ENCODE data around the gene ARHGAP6.

Gene ARHGAP6

DNA sequence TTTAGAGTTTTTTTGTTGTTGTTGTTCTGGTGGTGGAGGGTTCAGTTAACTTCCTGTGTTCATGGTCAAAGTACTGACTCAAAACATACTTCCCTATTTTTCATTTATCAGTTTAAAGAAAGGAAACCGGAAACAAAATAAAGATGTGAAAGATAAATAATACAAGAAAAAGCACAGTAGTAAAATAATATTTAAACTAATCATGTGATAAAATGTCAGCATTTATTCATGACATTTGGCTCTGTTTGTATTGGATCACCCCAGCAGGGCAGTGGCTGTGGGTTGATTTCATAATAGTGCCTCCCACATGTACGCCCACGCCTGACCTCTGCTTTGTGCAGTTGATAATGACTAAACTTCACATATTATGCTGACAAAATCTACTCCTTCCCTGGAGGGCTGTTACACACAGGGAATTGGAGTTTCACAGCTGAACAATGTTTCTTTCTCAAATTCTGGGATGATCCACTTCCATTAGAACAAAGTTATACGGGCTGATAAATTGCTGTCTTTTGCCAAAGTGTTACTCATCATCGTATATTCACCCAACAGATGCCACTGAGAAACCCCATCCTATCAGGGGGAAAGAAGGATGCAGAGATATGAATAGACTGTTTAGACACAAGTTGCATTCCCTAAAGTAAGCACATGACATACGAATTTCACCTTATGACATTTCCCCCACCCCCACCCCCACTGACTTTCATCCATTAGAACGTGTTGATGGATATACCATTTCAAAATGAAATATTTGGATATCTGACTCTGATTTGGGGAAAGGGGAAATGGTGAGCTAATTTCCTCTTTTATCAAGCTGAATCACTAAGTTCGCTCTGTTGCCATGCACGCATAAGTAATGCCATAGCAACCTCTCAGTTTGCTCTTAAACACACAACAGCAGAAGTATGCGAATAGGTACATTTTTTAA is 324.2 kb downstream of the ARHGAP6 start:
- Histone ChIP-seq H3K27me3 (ENCODE audit: low read depth, low read length) (no peaks in the 10 kb centered on the region), H3K27ac (ENCODE audit: low read length) (peak overlapping the region; percentile 83), H3K9me3 (ENCODE audit: control insufficient read depth in 1 of 2, low read length in 2 of 2) (no peaks in the 10 kb centered on the region)

DNA sequence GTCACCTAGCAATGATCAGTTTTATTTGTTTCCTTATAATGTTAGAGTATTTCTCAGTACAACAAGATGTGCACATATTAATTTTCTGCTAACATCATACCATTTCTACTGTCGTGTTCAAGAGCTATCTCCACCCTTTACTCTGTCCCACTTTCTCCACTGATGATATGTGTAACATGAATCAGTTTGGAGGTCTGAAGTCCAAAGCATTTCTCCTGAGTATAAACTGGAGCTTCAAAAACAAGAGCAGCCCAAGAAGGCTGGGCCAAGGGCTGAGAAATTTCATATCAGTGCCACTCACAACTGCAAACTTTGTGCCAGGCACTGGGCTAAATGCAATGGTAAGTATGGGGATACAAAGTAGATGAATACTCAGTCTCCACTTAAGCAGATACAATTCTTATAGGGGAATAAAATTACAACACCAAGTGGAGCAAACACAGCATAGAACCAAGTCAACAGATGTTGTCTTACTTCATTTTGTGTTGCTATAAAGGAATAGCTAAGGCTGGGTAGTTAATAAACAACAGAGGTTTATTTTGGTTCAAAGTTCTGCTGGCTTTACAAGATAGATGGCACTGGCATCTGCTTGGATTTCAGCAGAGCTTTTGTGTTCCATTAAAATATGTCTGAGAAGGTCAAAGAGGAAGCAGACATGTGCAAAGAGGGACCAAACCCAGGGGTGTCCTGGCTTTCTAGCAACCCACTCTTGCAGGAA is 328.3 kb downstream of the ARHGAP6 start:
- no peaks in the 10 kb centered on the region for H3K4me1 ChIP-seq (ENCODE audit: control insufficient read depth in 1 of 2, insufficient read depth in 2 of 2, low read length in 2 of 2)
- H3K4me3 ChIP-seq (ENCODE audit: low read depth in 1 of 2, low read length in 2 of 2), result no peak overlapping the region
- no peaks in the 10 kb centered on the region for H3K36me3 ChIP-seq (ENCODE audit: control insufficient read depth in 1 of 2, insufficient read depth in 2 of 2, low read length in 2 of 2)
- H3K9me3 ChIP-seq (ENCODE audit: control insufficient read depth in 1 of 2, low read length in 2 of 2), result no peaks in the 10 kb centered on the region
- no peaks in the 10 kb centered on the region for H3K27me3 ChIP-seq (ENCODE audit: low read depth, low read length)
- H3K27ac ChIP-seq (ENCODE audit: low read length), result no peak overlapping the region

More for the DNA sequence above, 324.2 kb downstream of the ARHGAP6 start:
- H3K36me3 ChIP-seq (ENCODE audit: control insufficient read depth in 1 of 2, insufficient read depth in 2 of 2, low read length in 2 of 2), result no peaks in the 10 kb centered on the region
- H3K4me3 ChIP-seq (ENCODE audit: low read depth in 1 of 2, low read length in 2 of 2), result no peak overlapping the region
- no peaks in the 10 kb centered on the region for H3K4me1 ChIP-seq (ENCODE audit: control insufficient read depth in 1 of 2, insufficient read depth in 2 of 2, low read length in 2 of 2)

DNA sequence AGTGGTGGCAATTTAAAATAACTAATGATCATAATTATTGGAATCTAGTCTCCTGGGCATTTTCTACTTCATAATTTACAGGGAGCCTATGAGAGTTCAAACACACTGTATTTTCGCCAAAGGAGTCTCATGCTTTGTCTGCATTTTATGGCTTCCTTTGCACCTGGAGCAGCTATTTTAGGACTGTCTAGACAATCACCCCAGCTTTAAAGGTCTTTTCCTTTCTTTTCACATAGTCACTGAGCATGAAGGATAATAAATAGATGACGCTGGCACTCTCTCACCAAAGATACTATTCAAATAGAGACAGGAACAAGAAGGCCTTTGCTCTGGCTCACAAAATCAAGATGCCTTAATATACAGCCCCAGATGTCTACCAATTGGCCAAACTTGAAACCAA is 329.5 kb downstream of the ARHGAP6 start:
- H3K9me3 ChIP-seq (ENCODE audit: control insufficient read depth in 1 of 2, low read length in 2 of 2), result no peaks in the 10 kb centered on the region
- no peaks in the 10 kb centered on the region for H3K4me1 ChIP-seq (ENCODE audit: control insufficient read depth in 1 of 2, insufficient read depth in 2 of 2, low read length in 2 of 2)
- no peaks in the 10 kb centered on the region for H3K27me3 ChIP-seq (ENCODE audit: low read depth, low read length)
- H3K36me3 ChIP-seq (ENCODE audit: control insufficient read depth in 1 of 2, insufficient read depth in 2 of 2, low read length in 2 of 2), result no peaks in the 10 kb centered on the region
- H3K27ac ChIP-seq (ENCODE audit: low read length), result no peak overlapping the region
- no peak overlapping the region for H3K4me3 ChIP-seq (ENCODE audit: low read depth in 1 of 2, low read length in 2 of 2)

DNA sequence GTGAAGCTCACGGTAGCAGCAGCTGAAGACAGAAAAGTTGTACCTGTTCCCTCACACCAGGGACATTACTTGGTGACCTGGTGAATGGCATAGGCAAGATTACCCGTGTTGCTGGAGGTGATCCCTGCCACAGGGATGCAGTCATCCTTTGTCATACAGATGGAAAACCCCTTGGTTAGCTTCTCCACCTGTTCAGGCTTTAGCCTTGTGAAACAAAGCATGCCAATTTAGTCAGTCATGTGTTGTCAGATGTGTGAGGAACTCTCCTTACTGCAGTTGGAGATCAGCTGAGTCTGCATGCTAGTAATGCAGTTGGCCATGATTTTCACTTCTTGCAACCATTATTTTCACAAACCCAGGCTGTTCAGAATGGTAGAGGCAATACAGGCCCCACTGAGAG is 331.6 kb downstream of the ARHGAP6 start:
- Histone ChIP-seq H3K4me1 (ENCODE audit: control insufficient read depth in 1 of 2, insufficient read depth in 2 of 2, low read length in 2 of 2) (no peaks in the 10 kb centered on the region), H3K9me3 (ENCODE audit: control insufficient read depth in 1 of 2, low read length in 2 of 2) (no peaks in the 10 kb centered on the region)

DNA sequence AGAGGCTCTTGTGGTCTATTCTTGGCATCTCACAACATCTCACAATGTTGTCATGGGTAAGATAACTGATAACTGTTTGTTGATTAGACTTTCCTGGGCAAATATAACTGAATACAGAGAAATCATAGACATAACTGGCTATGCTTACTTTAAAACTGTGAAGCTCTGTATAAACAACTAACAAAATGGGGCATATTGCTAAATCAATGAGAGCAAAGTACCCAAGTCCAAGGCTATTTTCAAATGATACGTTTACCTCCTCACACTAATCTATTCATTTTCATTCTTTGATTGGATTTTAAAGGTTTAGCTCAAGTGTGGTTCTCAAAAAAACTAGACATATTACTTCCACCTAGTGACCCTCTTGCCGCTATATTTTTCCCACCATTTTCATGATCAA is 333.9 kb downstream of the ARHGAP6 start:
- H3K9me3 ChIP-seq (ENCODE audit: control insufficient read depth in 1 of 2, low read length in 2 of 2), result no peaks in the 10 kb centered on the region
- no peaks in the 10 kb centered on the region for H3K4me1 ChIP-seq (ENCODE audit: control insufficient read depth in 1 of 2, insufficient read depth in 2 of 2, low read length in 2 of 2)
- no peaks in the 10 kb centered on the region for H3K36me3 ChIP-seq (ENCODE audit: control insufficient read depth in 1 of 2, insufficient read depth in 2 of 2, low read length in 2 of 2)
- no peaks in the 10 kb centered on the region for H3K27me3 ChIP-seq (ENCODE audit: low read depth, low read length)
- H3K4me3 ChIP-seq (ENCODE audit: low read depth in 1 of 2, low read length in 2 of 2), result no peak overlapping the region
- no peak overlapping the region for H3K27ac ChIP-seq (ENCODE audit: low read length)

More for the DNA sequence above, 331.6 kb downstream of the ARHGAP6 start:
- H3K27me3 ChIP-seq (ENCODE audit: low read depth, low read length), result no peaks in the 10 kb centered on the region
- H3K36me3 ChIP-seq (ENCODE audit: control insufficient read depth in 1 of 2, insufficient read depth in 2 of 2, low read length in 2 of 2), result no peaks in the 10 kb centered on the region
- no peak overlapping the region for H3K4me3 ChIP-seq (ENCODE audit: low read depth in 1 of 2, low read length in 2 of 2)
- no peak overlapping the region for H3K27ac ChIP-seq (ENCODE audit: low read length)

DNA sequence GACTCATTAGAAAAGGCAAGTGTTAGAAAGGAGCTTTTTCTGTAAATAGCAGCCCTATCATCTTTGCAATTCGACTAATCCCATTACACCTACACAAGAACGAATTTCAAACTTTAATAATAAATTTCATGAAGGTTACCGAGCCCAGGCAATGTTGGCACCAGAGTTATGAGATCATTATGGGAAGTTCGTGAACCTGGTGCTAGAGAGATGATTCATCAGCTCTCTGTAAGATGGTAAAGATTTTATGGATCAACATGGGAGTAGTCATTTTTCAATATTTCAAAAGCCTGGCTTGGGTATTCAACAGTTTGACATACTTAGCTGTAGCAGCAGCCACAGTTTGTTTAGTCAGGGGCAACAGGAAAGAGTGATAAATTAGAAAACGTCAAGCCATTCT is 336.7 kb downstream of the ARHGAP6 start:
- Histone ChIP-seq H3K27me3 (ENCODE audit: low read depth, low read length) (no peaks in the 10 kb centered on the region), H3K4me1 (ENCODE audit: control insufficient read depth in 1 of 2, insufficient read depth in 2 of 2, low read length in 2 of 2) (no peaks in the 10 kb centered on the region), H3K36me3 (ENCODE audit: control insufficient read depth in 1 of 2, insufficient read depth in 2 of 2, low read length in 2 of 2) (no peaks in the 10 kb centered on the region), H3K27ac (ENCODE audit: low read length) (no peak overlapping the region), H3K9me3 (ENCODE audit: control insufficient read depth in 1 of 2, low read length in 2 of 2) (peaks cover 0 to 4% of the 10 kb centered on the region in 2 donors), H3K4me3 (ENCODE audit: low read depth in 1 of 2, low read length in 2 of 2) (no peak overlapping the region)

DNA sequence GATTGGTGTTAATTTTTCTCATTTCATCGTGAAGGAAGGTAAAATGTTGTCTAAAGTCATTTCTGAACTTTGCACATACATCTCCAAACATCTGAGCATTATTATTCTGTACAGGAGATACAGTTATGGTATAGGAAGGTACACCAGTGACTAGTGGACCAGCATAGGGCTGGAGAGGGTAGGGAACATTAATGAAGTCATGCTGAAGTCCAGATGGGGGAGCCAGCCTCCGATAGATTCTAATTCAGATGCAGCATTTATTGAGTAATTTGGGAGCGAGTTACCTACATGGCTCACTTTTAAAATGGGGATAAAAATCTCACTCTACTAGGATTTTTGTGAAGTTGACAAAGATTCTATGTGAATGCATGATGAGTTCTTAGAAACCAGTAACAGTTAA is 337.6 kb downstream of the ARHGAP6 start:
- H3K4me1 ChIP-seq (ENCODE audit: control insufficient read depth in 1 of 2, insufficient read depth in 2 of 2, low read length in 2 of 2), result no peaks in the 10 kb centered on the region
- no peak overlapping the region for H3K4me3 ChIP-seq (ENCODE audit: low read depth in 1 of 2, low read length in 2 of 2)
- no peak overlapping the region for H3K27ac ChIP-seq (ENCODE audit: low read length)
- H3K9me3 ChIP-seq (ENCODE audit: control insufficient read depth in 1 of 2, low read length in 2 of 2), result peaks cover 0 to 5% of the 10 kb centered on the region in 2 donors
- H3K27me3 ChIP-seq (ENCODE audit: low read depth, low read length), result no peaks in the 10 kb centered on the region
- no peaks in the 10 kb centered on the region for H3K36me3 ChIP-seq (ENCODE audit: control insufficient read depth in 1 of 2, insufficient read depth in 2 of 2, low read length in 2 of 2)

DNA sequence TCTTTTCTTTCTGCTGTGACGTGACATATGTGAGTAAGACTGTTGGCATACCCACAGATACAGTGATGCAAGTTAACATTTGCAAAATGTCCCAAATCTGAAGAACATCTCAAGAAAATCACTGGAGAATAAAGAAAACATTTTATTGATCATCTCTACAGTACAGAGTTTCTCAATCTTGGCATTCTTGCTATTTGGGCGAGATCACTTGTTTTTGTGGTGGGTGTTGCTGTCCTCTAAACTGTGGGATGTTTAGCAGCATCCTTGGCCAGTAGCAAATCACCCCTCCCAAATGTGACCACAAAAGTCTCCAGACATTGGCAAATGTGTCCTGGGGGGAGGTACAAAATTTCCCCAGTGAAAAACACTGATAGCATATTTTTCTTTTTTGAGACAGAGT is 343.7 kb downstream of the ARHGAP6 start:
- Histone ChIP-seq H3K9me3 (ENCODE audit: control insufficient read depth in 1 of 2, low read length in 2 of 2) (peaks cover 0 to 5% of the 10 kb centered on the region in 2 donors), H3K27ac (ENCODE audit: low read length) (no peak overlapping the region), H3K4me3 (ENCODE audit: low read depth in 1 of 2, low read length in 2 of 2) (no peak overlapping the region), H3K4me1 (ENCODE audit: control insufficient read depth in 1 of 2, insufficient read depth in 2 of 2, low read length in 2 of 2) (peaks cover 0 to 3% of the 10 kb centered on the region in 2 donors), H3K36me3 (ENCODE audit: control insufficient read depth in 1 of 2, insufficient read depth in 2 of 2, low read length in 2 of 2) (no peaks in the 10 kb centered on the region), H3K27me3 (ENCODE audit: low read depth, low read length) (no peaks in the 10 kb centered on the region)

DNA sequence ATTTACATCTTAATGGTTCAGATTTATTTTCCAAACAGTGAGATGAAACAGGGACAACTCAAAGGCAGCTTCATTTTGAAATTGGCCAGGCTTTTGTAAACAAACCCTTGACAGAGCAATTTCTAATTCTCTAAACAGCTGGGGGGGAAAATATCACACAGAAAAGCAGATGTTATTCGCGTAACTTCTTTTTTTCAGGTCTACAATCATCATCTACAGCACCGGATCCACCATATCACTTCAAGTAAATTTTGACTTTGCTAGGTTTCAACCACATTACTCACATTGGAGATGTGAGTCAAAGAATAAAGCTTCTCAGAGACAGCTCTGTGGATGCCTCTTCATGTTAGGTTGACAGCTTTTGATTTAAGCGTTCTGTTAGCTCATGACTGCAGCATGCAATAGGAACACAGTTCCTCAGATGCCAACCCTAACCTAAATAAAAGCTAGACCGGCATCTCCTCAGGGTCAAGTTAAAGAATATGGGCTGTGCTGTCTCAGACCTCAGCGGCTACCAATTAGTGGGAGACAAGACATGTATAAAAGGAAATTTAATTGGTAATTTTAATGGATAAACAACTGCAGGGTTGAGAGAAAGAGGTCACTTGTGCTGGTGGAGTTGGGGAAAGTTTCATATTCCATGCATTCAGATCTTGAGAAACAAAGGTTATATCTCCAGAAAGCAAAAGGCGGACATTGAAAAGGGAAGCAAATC is 345.8 kb downstream of the ARHGAP6 start:
- Histone ChIP-seq H3K4me1 (ENCODE audit: control insufficient read depth in 1 of 2, insufficient read depth in 2 of 2, low read length in 2 of 2) (peaks cover 0 to 3% of the 10 kb centered on the region in 2 donors), H3K27me3 (ENCODE audit: low read depth, low read length) (no peaks in the 10 kb centered on the region), H3K9me3 (ENCODE audit: control insufficient read depth in 1 of 2, low read length in 2 of 2) (peaks cover 0 to 5% of the 10 kb centered on the region in 2 donors), H3K4me3 (ENCODE audit: low read depth in 1 of 2, low read length in 2 of 2) (no peak overlapping the region), H3K27ac (ENCODE audit: low read length) (no peak overlapping the region), H3K36me3 (ENCODE audit: control insufficient read depth in 1 of 2, insufficient read depth in 2 of 2, low read length in 2 of 2) (no peaks in the 10 kb centered on the region)

DNA sequence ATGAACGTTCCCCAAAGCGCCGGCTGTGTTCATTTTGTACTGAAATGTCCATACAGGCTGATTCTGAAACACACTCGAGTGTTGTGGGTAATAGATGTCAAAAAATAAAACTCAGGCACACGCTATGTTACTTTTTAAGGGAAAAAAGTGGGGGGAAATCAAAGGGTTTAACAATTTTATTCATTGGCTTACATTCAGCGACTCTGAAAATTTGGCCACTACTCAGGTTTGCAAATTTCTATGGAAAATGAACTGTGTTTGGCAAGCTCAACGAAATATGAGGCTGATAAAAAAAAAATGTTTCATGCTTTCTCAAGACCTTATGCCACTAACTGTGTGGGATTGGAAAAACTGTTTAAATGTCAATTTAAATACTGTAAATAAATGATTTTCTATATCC is 354.0 kb downstream of the ARHGAP6 start:
- H3K27ac ChIP-seq (ENCODE audit: low read length), result no peak overlapping the region
- H3K27me3 ChIP-seq (ENCODE audit: low read depth, low read length), result no peaks in the 10 kb centered on the region
- H3K36me3 ChIP-seq (ENCODE audit: control insufficient read depth in 1 of 2, insufficient read depth in 2 of 2, low read length in 2 of 2), result no peaks in the 10 kb centered on the region
- no peak overlapping the region for H3K4me3 ChIP-seq (ENCODE audit: low read depth in 1 of 2, low read length in 2 of 2)
- H3K9me3 ChIP-seq (ENCODE audit: control insufficient read depth in 1 of 2, low read length in 2 of 2), result no peaks in the 10 kb centered on the region
- peaks cover 0 to 3% of the 10 kb centered on the region in 2 donors for H3K4me1 ChIP-seq (ENCODE audit: control insufficient read depth in 1 of 2, insufficient read depth in 2 of 2, low read length in 2 of 2)

DNA sequence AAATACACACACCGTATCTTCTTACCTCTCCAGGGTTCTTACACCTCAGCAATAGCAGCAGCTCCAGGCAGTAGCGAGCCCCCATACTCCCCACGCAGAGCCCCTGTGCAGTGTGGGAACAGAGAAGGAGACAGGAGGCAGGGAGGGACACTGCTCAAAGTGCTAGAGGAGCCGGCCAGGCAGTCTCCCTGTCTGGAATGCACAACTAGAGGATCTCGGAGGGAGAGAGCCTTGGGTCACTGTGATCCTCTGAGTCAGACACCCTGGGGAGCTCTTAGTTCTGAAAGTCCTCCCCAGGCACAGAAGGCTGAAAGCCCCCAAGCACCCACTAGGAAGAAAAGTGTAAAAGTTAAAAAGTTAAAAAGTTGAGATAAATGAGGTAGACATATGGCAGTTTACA is 356.5 kb downstream of the ARHGAP6 start:
- Histone ChIP-seq H3K27me3 (ENCODE audit: low read depth, low read length) (no peaks in the 10 kb centered on the region), H3K4me3 (ENCODE audit: low read depth in 1 of 2, low read length in 2 of 2) (no peak overlapping the region), H3K4me1 (ENCODE audit: control insufficient read depth in 1 of 2, insufficient read depth in 2 of 2, low read length in 2 of 2) (peaks cover 0 to 9% of the 10 kb centered on the region in 2 donors), H3K36me3 (ENCODE audit: control insufficient read depth in 1 of 2, insufficient read depth in 2 of 2, low read length in 2 of 2) (no peaks in the 10 kb centered on the region), H3K9me3 (ENCODE audit: control insufficient read depth in 1 of 2, low read length in 2 of 2) (no peaks in the 10 kb centered on the region), H3K27ac (ENCODE audit: low read length) (no peak overlapping the region)
